GM21737 (cell line): ENCODE measurements around the gene OSGIN1.

ENCODE experiments used
- ATAC-seq: cut with Tn5 transposase; IDR thresholded peaks from one replicate; pipeline ENCODE4 v1.9.1; 2021; ENCODE audit warnings: mild to moderate bottlenecking, moderate library complexity; ENCODE audit not compliant: unreplicated experiment

The OSGIN1 gene

DNA sequence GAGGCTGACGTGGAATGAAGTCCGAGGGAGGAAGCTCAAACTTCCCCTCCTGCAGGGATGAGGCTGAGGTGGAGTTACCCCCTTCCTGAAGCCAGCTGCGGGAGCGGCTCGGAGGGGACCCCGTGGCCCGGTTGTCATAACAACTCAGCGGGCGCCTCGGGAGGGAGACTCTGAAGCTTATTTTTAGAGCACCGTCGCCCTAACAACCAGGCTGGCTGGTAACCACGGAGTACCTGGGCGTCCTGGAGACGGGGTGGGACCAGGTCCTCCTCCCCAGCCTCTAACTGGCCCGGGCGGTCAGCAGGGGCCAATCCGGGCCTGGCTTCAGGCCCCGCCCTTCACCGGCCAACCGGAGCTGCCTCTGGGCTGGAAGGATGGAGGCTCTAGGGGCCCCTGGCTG, 42.7 kb downstream of the OSGIN1 start:
- no peak for ATAC-seq

DNA sequence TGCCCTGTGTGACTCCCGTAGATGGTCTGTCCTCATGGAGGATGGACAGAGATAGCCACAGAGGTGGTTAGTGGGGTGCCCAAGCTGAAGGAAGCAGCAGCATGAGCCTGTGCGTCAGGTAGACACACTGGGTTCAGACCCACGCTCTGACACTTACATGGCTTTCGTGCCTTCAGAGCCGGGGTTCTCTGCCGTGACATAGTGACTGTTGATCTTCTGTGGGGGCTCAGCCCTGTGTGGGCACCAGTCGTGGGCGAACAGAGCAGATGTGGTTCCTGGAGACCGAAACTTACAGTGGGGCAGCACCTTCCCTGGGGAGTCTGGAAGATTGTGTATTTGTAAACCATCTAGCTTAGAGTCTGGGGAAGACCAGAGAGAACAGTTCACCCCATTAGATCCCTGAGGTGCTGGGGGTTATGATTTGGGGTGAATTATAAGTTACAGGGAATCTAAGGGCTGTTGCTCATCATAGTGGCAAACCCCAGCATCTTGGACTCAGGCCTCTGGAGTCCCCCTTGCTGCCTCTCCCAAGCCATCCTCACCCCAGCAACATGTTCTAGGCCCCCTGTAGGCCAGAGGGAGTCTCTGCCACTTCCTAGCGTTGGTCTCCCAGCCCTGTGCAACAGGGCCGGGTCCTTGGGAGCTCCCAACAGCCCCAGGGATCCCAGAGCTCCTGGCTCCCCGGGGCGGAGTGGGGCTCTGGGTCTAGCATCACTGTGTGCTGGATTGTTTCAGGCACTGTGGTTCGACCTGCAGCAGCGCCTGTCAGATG, 43.6 kb downstream of the OSGIN1 start:
- no peak for ATAC-seq

DNA sequence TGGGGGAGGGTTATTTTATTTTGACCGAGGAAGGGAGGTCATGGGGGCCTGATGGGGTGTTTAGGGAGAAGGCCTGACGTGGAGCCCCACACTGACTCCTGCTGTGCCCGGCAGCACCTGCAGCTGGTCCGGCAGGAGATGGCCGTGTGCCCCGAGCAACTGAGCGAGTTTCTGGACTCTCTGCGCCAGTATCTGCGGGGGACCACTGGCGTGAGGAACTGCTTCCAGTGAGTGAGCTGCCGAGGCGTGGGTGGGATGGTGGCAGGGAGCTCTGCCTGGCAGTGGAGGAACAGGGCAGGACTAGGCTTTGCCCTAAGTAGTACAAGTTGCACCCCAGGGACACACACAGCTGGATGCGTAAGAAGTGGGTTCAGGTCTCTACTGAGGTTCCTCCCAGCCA, 45.1 kb downstream of the OSGIN1 start:
- no peak for ATAC-seq

DNA sequence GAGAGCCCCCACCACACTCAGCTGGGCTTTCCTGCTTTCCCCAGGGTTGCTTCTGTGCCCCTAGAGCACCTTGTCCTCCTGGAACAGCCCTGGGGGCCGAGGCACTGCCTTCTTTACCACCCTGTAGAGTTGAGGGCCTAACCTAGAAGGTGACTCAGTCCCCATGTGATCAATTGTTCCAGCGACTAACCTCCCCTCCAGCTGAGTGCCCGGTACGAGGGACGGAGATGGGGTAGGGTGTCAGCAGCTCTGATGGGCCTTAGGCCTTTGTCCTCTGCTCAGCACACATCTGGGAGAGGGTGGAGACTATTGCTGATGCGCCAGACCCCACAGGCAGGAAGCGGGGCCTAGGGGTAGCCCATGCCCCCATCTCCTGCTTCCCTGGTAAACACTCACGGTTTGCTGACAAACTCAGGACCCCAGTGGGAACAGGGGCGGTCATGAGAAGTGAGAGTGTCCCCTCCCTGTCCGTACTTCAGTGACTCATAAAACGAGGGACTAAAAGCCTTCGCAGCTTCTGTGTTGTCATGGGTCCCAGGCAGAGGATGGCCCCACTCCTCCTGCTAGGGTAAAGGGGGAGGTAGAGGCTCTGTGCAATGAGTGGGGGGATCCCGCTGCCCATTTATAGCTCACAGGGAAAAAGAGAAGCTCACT, 48.1 kb downstream of the OSGIN1 start:
- ATAC-seq = no peak

DNA sequence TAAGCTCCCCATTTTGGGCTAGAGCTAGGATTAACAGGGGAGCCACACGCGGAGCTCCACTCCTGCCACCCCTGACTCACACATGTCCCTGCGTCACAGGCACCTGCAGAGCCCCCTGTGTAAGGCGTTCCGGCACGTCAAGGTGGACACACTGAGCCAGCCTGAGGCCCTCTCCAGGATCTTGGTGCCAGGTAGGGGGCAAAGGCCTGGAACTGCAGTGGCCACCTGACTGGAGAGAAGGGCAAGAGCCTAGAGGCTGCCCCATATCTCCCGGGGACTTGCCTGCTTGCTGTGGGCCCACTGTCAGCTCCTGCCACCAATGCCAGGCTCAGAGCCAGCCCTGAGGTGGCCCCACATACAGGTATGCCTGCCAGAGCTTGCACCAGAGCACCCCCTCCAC, 48.7 kb downstream of the OSGIN1 start:
- no peak for ATAC-seq

DNA sequence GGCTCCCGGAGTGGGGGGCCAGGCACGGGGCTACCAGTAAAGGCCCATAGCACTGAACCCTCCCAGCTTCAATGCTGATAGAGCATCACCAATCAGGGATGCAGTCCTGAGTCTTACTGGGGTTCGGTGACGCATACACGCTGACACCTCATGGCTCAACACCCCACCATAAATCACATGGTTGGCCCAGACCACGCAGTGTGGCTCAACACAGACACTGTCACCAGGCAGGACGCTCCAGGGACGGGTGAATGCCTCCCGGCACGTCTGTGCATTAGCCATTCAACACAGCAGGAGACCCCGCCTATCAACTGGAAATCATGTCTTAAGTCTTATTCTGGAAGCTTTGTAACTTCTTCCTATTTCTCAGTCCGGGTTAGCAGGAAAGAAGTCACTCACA, 50.0 kb downstream of the OSGIN1 start:
- ATAC-seq = no peak

DNA sequence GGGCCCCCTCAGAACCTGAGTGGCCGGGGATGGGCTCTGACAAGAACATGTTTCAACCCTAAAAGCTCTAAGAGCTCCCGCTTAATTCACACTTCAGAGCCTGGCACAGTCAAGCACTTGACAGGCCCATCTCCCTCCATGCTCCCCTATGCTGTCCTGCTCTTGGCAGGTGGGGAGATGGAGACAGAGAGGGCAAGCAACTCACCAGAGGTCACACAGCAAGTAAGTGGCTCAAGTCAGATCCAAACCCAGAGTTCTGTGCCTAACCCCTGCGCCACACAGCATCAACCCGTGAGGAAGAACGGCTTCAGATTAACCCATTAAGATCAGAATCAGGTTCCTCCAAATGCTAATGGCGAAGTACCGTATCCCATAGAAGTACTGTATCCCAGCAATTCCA, 51.4 kb downstream of the OSGIN1 start:
- no peak for ATAC-seq

DNA sequence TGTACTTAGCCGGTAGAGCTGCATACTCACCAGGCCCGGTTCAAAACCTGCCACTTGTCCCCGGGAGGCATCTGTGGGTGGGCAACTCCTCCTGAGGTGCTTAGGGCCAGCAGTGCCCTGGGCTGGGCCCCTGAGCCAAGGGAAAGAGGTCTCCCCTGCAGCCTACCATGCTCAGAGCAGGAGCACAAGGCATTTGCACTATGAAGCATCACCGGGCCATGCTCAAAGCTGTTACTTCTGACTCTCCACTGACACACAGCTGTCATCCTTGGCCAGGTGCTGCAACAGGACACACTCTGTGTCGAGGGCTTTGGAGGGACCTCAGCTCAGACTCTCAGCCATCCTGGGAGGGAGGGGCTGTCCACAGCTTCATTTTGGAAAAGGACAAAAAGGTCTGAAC, 52.4 kb downstream of the OSGIN1 start:
- no peak for ATAC-seq

DNA sequence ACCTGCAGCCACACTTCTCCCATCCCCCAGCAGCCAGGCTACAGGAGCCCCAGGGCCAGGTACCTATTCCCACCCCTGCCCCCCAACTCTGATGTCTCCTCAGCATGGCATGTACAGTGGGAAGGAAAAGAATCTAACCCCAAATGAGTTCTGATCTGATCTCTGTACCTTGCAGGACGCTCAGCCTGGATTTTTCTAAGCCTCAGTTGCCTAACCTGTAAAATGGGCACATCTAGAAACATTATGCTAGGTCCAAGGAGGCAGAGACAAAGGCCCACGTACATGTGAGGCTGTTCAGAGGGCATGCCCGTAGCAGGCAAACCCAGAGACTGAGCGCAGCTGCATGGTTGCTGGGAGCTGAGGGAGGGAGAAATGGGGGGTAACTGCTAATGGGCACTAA, 54.5 kb downstream of the OSGIN1 start:
- ATAC-seq = no peak

DNA sequence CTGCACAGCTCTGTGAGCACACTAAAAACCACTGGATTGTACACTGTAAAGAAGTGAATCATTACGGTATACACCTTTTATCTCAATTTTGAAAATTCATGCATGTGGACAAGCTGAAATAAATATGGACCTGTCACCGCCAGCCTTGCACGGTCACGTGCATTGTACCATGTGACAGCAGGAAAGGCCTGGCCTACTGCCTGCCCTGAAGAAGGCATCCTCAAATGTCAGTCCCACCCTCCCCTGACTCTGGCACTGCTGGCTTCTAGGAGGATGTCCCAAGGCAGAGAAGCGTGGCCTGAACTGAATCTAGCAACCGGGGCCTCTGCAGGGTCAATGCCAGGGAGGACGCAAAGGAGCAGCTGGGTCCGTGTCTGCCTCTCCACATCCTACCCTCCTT, 54.9 kb downstream of the OSGIN1 start:
- ATAC-seq = no peak

DNA sequence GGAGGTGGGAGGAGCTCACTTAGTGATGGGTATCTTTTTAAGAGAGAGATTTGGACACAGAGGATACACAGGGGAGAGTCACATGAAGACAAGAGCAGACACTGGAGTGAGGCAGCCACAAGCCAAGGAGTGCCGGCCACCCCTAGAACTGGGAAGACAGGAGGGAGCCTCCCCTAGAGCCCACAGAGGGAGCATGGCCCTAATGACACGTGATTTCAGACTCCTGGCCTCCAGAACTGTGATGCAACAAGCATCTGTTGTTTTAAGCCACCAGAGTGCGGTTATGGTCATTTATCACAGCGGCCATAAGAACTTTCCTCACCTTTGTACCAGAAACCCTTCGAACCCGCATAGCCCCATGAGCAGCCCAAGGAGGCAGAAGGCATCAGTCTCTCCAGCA, 56.2 kb downstream of the OSGIN1 start:
- ATAC-seq = no peak

DNA sequence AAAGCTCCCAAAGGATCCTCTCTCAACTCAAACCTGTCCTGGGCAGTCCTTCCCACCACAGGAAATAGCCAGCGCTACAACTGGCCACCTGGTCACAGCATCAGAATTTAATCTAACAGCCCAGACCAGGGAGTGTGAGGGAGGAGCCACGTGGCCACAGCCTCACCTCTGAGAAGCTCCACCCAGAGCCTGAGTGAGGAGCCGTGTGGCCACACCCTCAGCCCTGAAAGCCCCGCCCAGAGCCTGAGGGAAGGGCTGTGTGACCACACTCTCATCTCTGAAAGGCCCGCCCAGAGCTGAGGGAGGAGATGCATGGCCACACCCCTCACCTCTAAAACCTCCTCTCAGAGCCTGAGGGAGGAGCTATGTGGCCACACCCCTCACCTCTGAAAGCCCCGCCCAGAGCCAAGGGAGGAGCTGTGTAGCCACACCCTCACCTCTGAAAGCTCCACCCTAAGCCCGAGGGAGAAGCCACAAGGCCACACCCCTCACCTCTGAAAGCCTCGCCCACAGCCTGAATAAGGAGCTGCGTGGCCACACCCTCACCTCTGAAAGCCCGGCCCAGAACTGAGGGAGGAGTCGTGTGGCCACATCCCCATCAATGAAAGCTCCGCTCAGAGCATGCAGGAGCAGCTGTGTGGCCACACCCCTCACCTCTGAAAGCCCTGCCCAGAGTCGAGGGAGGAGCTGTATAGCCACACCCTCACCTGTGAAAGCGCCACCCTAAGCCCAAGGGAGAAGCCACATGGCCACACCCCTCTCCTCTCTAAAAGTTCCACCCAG, 60.9 kb downstream of the OSGIN1 start:
- ATAC-seq = peak; percentile 88

DNA sequence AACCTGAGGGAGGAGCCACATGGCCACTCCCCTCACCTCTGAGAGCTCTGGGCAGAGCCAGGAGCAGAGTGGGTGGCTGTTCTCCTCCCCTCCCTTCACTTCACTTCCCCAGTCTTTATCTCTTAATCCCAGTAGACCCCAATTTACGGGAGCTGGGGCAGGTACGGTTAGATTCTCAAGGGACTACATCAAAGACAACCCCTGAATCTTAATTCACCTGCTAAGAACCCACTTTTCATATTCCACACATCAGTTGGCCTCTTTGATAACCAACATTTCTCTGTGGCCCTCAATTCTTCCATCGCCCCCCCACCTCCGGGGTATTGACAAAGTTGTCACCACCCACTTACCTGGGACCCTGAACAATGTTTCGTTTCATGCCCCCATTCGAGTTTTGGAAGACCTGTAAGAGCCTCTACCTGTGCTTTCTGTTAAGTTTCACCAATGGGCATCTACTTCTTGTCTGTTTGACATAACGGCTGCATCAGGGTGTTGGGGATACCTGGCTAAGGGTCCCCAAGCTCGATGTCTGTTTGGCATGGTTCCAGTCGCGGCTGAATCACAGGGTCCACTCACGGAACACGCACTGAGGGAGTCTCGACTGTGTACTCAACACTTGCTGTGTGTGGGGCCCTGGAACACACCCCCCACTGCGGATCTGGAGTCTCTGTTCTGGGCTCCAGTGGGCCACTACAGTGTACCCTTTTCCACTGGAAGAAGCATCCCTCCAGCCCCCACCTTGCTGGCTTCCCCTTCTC, 61.7 kb downstream of the OSGIN1 start:
- ATAC-seq = no peak

DNA sequence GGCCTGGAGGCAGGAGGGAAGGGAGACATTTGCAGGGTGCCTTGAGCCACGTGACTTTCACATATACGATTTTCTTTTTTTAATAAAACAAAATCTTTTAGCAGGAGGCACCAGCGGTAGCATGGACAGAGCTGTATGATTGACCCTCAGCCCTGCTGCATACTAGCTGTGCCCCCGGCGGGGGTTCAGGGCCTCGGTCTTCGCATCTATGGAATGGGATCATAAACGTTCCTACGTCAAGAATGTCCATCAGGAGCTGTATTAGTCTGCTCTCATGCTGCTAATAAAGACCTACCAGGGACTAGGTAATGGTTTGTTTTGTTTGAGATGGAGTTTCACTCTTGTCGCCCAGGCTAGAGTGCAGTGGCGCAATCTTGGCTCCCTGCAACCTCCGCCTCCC, 62.4 kb downstream of the OSGIN1 start:
- no peak for ATAC-seq
